Measurements from ENCODE around the gene PCNP. TPM values are rescaled to one million over a fixed set of nuclear protein-coding genes. Genes with fewer than 3 reads are reported as not detected.

The PCNP gene
- total and polyA plus RNA-seq, 2 experiments from 2014 or later, result 91.2 to 178 TPM

GRCh38 chr3:101615525-101615924 lies 41.5 kb downstream of the PCNP start:
- Histone ChIP-seq H3F3A (ENCODE audit: insufficient read depth) (no peaks in the 10 kb centered on the region), H3K36me3 (ENCODE audit: low read depth) (no peaks in the 10 kb centered on the region), H3K9ac (no peak overlapping the region), H3K4me2 (ENCODE audit: unreplicated experiment) (no peak overlapping the region), H3K9me3 (ENCODE audit: low read depth) (no peaks in the 10 kb centered on the region), H3K27me3 (replicated peaks; ENCODE audit: insufficient read depth) (no peaks in the 10 kb centered on the region), H3K27ac (no peak overlapping the region), H3K4me3 (no peak overlapping the region), H3K79me2 (ENCODE audit: insufficient read depth) (no peaks in the 10 kb centered on the region), H2AFZ (no peak overlapping the region), H3K9me2 (ENCODE audit: insufficient read depth) (no peaks in the 10 kb centered on the region), H4K20me1 (ENCODE audit: insufficient read depth) (no peaks in the 10 kb centered on the region), H3K4me1 (ENCODE audit: insufficient read depth) (no peaks in the 10 kb centered on the region)
- DNase-seq, result no peak
- TF ChIP-seq EZH2 (IDR thresholded peaks at IDR 0.05; ENCODE audit: insufficient read depth, poor library complexity, severe bottlenecking) (no peak), EZH2phosphoT487 (IDR thresholded peaks at IDR 0.05; ENCODE audit: insufficient read depth, low read depth) (no peak)
- 93 to 96% methylated on average over 6 of the region's 6 CpGs for WGBS, 2 experiments (ENCODE audit: low coverage in 1 of 2, low lambda C conversion rate in 2 of 2, missing lambda C conversion rate in 2 of 2)
- in situ Hi-C loops (cut with MboI), result no loop called here

DNA sequence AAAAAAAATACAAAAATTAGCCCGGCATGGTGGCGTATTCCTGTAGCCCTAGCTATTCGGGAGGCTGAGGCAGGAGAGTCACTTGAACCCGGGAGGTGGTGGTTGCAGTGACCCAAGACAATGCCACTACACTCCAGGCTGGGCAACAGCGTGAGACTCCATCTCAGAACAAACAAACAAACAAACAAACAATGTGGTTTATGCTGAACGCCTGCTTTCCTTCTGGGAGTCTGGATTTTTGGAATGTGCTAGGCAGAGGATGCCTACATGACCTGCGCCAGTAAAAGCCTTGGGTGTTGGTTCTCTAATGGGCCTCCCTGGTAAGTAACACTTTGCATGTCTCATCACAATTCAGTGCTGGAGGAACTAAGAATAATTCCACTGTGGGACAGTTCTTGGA lies 43.5 kb downstream of the PCNP start:
- Histone ChIP-seq H4K20me1 (ENCODE audit: insufficient read depth) (no peaks in the 10 kb centered on the region), H3K4me2 (ENCODE audit: unreplicated experiment) (no peak overlapping the region), H3K36me3 (ENCODE audit: low read depth) (no peaks in the 10 kb centered on the region), H3F3A (ENCODE audit: insufficient read depth) (no peaks in the 10 kb centered on the region), H3K27ac (no peak overlapping the region), H3K9ac (no peak overlapping the region), H3K4me1 (ENCODE audit: insufficient read depth) (no peaks in the 10 kb centered on the region), H3K9me3 (ENCODE audit: low read depth) (no peaks in the 10 kb centered on the region), H3K27me3 (replicated peaks; ENCODE audit: insufficient read depth) (no peaks in the 10 kb centered on the region), H2AFZ (no peak overlapping the region), H3K79me2 (ENCODE audit: insufficient read depth) (no peaks in the 10 kb centered on the region), H3K4me3 (no peak overlapping the region), H3K9me2 (ENCODE audit: insufficient read depth) (no peaks in the 10 kb centered on the region)
- 83 to 84% methylated on average over 7 of the region's 7 CpGs for whole genome bisulfite sequencing, 2 experiments (ENCODE audit: low coverage in 1 of 2, low lambda C conversion rate in 2 of 2, missing lambda C conversion rate in 2 of 2)
- TF ChIP-seq EZH2phosphoT487 (IDR thresholded peaks at IDR 0.05; ENCODE audit: insufficient read depth, low read depth) (no peak), EZH2 (IDR thresholded peaks at IDR 0.05; ENCODE audit: insufficient read depth, poor library complexity, severe bottlenecking) (no peak)
- no peak for DNase-seq
- in situ Hi-C loops (cut with MboI), result no loop called here

- Histone ChIP-seq H3K79me2 (ENCODE audit: insufficient read depth) (no peaks in the 10 kb centered on the region), H3F3A (ENCODE audit: insufficient read depth) (no peaks in the 10 kb centered on the region), H3K4me2 (ENCODE audit: unreplicated experiment) (no peak overlapping the region), H3K9ac (no peak overlapping the region), H3K9me2 (ENCODE audit: insufficient read depth) (no peaks in the 10 kb centered on the region), H2AFZ (no peak overlapping the region), H3K4me1 (ENCODE audit: insufficient read depth) (no peaks in the 10 kb centered on the region), H4K20me1 (ENCODE audit: insufficient read depth) (no peaks in the 10 kb centered on the region), H3K9me3 (ENCODE audit: low read depth) (no peaks in the 10 kb centered on the region), H3K27ac (no peak overlapping the region), H3K4me3 (no peak overlapping the region), H3K27me3 (replicated peaks; ENCODE audit: insufficient read depth) (no peaks in the 10 kb centered on the region), H3K36me3 (ENCODE audit: low read depth) (no peaks in the 10 kb centered on the region)
- TF ChIP-seq EZH2 (IDR thresholded peaks at IDR 0.05; ENCODE audit: insufficient read depth, poor library complexity, severe bottlenecking) (no peak), EZH2phosphoT487 (IDR thresholded peaks at IDR 0.05; ENCODE audit: insufficient read depth, low read depth) (no peak)
- 50 to 61% methylated on average over 1 of the region's 1 CpG for WGBS, 2 experiments (ENCODE audit: low coverage in 1 of 2, low lambda C conversion rate in 2 of 2, missing lambda C conversion rate in 2 of 2)
- no peak for DNase-seq
- in situ Hi-C loops (cut with MboI), result no loop called here
Measured at GRCh38 chr3:101618726-101619125, 44.7 kb downstream of the PCNP start.

GRCh38 chr3:101619734-101620133 lies 45.8 kb downstream of the PCNP start:
- H3K27me3 ChIP-seq (replicated peaks; ENCODE audit: insufficient read depth), result no peaks in the 10 kb centered on the region
- no peaks in the 10 kb centered on the region for H3K4me1 ChIP-seq (ENCODE audit: insufficient read depth)
- no peaks in the 10 kb centered on the region for H3F3A ChIP-seq (ENCODE audit: insufficient read depth)
- no peaks in the 10 kb centered on the region for H3K36me3 ChIP-seq (ENCODE audit: low read depth)
- no peak overlapping the region for H3K27ac ChIP-seq
- no peak overlapping the region for H3K9ac ChIP-seq
- DNase-seq, result no peak
- no peaks in the 10 kb centered on the region for H4K20me1 ChIP-seq (ENCODE audit: insufficient read depth)
- H2AFZ ChIP-seq, result no peak overlapping the region
- in situ Hi-C loops (cut with MboI), result no loop called here
- TF ChIP-seq EZH2phosphoT487 (IDR thresholded peaks at IDR 0.05; ENCODE audit: insufficient read depth, low read depth) (no peak), EZH2 (IDR thresholded peaks at IDR 0.05; ENCODE audit: insufficient read depth, poor library complexity, severe bottlenecking) (no peak)
- H3K4me2 ChIP-seq (ENCODE audit: unreplicated experiment), result no peak overlapping the region
- 81 to 86% methylated on average over 3 of the region's 3 CpGs for WGBS, 2 experiments (ENCODE audit: low coverage in 1 of 2, low lambda C conversion rate in 2 of 2, missing lambda C conversion rate in 2 of 2)
- H3K79me2 ChIP-seq (ENCODE audit: insufficient read depth), result no peaks in the 10 kb centered on the region
- no peak overlapping the region for H3K4me3 ChIP-seq
- no peaks in the 10 kb centered on the region for H3K9me3 ChIP-seq (ENCODE audit: low read depth)
- no peaks in the 10 kb centered on the region for H3K9me2 ChIP-seq (ENCODE audit: insufficient read depth)

DNA sequence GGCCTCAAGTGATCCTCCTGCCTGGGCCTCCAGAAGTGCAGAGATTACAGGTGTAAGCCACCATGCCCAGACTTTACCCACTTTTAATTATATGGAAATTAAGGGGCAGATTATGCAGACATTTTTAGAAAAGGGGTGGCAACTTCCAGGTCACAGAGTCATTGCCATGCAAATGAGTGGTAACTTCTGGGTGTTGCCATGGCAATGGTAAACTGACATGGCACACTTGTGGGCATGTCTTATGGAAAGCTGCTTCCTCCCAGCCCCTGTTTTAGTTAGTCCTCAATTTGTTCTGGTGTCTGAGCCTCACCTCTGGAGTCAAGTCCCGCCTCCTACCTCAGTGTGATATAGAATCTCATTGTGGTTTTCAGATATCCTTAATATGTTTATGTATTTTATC lies 49.7 kb downstream of the PCNP start:
- Histone ChIP-seq H3K36me3 (ENCODE audit: low read depth) (no peaks in the 10 kb centered on the region), H4K20me1 (ENCODE audit: insufficient read depth) (no peaks in the 10 kb centered on the region), H2AFZ (no peak overlapping the region), H3K27ac (no peak overlapping the region), H3K9ac (no peak overlapping the region), H3K4me2 (ENCODE audit: unreplicated experiment) (no peak overlapping the region), H3K4me1 (ENCODE audit: insufficient read depth) (no peaks in the 10 kb centered on the region), H3K4me3 (no peak overlapping the region), H3K9me3 (ENCODE audit: low read depth) (no peaks in the 10 kb centered on the region), H3F3A (ENCODE audit: insufficient read depth) (no peaks in the 10 kb centered on the region), H3K79me2 (ENCODE audit: insufficient read depth) (no peaks in the 10 kb centered on the region), H3K9me2 (ENCODE audit: insufficient read depth) (no peaks in the 10 kb centered on the region), H3K27me3 (replicated peaks; ENCODE audit: insufficient read depth) (no peaks in the 10 kb centered on the region)
- no peak for TF ChIP-seq EZH2phosphoT487 (IDR thresholded peaks at IDR 0.05; ENCODE audit: insufficient read depth, low read depth)
- no peak for DNase-seq
- in situ Hi-C loops (cut with MboI), result no loop called here
- WGBS, 2 experiments (ENCODE audit: low coverage in 1 of 2, low lambda C conversion rate in 2 of 2, missing lambda C conversion rate in 2 of 2), result 92 to 94% methylated on average over 1 of the region's 1 CpG

All from GM23248 (cell line).